Left ventricle myocardium inferior (tissue), 1 donor: ENCODE data around the gene ACBD4. TPM values are rescaled to one million over a fixed set of nuclear protein-coding genes. Genes with fewer than 3 reads are reported as not detected.
A peak's percentile ranks its signal among the peaks of the same experiment; 100 is the strongest.

ENCODE experiments used
- DNase-seq: peaks from one replicate; pipeline ENCODE4 v3.0.0-alpha.2; 2020
- H3K27ac ChIP-seq: fragments of 200-600 bp; replicated peaks from 2 replicates; pipeline ENCODE4 v1.8.0; 2021
- H3K27me3 ChIP-seq: fragments of 200-600 bp; 2 replicates; pipeline ENCODE4 v1.8.0; 2021; ENCODE audit warnings: low read depth
- H3K36me3 ChIP-seq: fragments of 200-600 bp; 2 replicates; pipeline ENCODE4 v1.8.0; 2021
- H3K4me1 ChIP-seq: fragments of 200-600 bp; 2 replicates; pipeline ENCODE4 v1.8.0; 2021
- H3K4me3 ChIP-seq: fragments of 200-600 bp; 2 replicates; pipeline ENCODE4 v1.8.0; 2021; ENCODE audit warnings: mild to moderate bottlenecking, moderate library complexity
- H3K9me3 ChIP-seq: fragments of 200-600 bp; replicated peaks from 2 replicates; pipeline ENCODE4 v1.8.0; 2021
- intact Hi-C: fragments of 100-400 bp; cut with micrococcal nuclease; formaldehyde crosslinking; loops from one replicate; pipeline ENCODE4 v1.11.0; 2022
- total RNA-seq: library from RNA; stranded (reverse); fragmentation: NEBNext Ultra II Directional; extraction: Animal tissue kit (Norgen Biotek cat#: 25700); gene quantifications from one replicate; pipeline ENCODE4 v1.2.1, GENCODE V29; 2021
- TF ChIP-seq, protein P1 (sequence below): fragments of 200-600 bp; IDR thresholded peaks from 2 replicates; pipeline ENCODE4 v1.8.0; 2021; ENCODE audit warnings: antibody characterized with exemption, mild to moderate bottlenecking, borderline replicate concordance
- donor health status: DM: no; HTN: yes; CAD: no; lungs with severe emphysema.

Gene ACBD4
- total RNA-seq, 1 donor from 2014 or later, result 6.4 TPM

DNA sequence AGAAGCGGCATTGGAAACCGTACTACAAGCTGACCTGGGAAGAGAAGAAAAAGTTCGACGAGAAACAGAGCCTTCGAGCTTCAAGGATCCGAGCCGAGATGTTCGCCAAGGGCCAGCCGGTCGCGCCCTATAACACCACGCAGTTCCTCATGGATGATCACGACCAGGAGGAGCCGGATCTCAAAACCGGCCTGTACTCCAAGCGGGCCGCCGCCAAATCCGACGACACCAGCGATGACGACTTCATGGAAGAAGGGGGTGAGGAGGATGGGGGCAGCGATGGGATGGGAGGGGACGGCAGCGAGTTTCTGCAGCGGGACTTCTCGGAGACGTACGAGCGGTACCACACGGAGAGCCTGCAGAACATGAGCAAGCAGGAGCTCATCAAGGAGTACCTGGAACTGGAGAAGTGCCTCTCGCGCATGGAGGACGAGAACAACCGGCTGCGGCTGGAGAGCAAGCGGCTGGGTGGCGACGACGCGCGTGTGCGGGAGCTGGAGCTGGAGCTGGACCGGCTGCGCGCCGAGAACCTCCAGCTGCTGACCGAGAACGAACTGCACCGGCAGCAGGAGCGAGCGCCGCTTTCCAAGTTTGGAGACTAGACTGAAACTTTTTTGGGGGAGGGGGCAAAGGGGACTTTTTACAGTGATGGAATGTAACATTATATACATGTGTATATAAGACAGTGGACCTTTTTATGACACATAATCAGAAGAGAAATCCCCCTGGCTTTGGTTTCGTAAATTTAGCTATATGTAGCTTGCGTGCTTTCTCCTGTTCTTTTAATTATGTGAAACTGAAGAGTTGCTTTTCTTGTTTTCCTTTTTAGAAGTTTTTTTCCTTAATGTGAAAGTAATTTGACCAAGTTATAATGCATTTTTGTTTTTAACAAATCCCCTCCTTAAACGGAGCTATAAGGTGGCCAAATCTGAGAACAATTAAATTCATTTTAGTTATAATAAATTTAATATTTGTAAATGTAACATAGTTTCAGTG, 14.5 kb downstream of the ACBD4 start:
- intact Hi-C loops, result no loop called here
- peak overlapping the region; percentile 96 for H3K27ac ChIP-seq
- H3K27me3 ChIP-seq, result no peaks in the 10 kb centered on the region
- TF ChIP-seq, protein P1, sequence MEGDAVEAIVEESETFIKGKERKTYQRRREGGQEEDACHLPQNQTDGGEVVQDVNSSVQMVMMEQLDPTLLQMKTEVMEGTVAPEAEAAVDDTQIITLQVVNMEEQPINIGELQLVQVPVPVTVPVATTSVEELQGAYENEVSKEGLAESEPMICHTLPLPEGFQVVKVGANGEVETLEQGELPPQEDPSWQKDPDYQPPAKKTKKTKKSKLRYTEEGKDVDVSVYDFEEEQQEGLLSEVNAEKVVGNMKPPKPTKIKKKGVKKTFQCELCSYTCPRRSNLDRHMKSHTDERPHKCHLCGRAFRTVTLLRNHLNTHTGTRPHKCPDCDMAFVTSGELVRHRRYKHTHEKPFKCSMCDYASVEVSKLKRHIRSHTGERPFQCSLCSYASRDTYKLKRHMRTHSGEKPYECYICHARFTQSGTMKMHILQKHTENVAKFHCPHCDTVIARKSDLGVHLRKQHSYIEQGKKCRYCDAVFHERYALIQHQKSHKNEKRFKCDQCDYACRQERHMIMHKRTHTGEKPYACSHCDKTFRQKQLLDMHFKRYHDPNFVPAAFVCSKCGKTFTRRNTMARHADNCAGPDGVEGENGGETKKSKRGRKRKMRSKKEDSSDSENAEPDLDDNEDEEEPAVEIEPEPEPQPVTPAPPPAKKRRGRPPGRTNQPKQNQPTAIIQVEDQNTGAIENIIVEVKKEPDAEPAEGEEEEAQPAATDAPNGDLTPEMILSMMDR, result no peak
- H3K9me3 ChIP-seq, result no peaks in the 10 kb centered on the region
- H3K36me3 ChIP-seq, result no peaks in the 10 kb centered on the region
- peak overlapping the region; percentile 87 for H3K4me3 ChIP-seq
- H3K4me1 ChIP-seq, result peaks cover 74% of the 10 kb centered on the region
- DNase-seq, result peak; percentile 71

DNA sequence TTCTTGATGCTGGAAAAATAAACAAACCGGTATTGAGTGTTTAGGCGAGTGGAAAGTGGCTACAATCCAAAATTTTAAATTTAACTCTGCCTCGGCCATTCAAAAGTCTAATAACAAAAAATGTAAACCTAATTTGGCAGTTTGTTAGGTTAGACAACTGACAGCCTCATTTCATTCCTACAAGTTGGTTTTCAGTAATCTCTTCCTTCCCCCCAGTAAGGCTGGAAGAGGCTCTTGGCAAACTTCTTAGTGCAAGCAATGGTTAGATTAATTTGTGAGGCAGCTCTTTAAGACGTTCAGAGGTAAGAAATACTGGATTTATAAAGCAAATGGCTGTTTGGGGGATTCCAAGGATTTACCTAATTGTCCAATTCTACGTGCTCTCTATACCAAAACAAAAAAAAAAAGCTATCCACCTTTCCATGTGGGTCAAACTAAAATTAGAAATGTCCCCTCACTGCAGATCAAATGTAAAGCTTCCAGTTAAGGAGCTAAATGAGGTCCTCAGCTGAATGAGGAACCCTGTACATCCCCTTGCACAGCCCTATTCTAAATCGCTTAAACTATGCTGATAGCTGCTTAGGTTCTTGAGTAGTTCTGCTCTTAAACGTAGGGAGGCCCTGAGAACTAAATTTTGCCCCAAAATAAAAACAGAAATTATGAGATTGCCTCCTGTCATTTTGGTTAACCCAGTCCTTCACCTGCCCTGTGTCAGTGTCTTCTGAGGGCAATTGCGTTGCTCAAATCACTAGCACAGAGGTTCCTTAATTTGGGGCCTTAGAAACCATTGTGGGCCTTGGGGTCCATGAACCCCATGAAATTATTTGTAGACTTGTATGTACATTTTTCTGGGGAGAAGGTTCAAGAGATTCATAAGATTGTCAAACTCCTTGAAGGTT, 15.7 kb downstream of the ACBD4 start:
- intact Hi-C loops, result no loop called here
- Histone ChIP-seq H3K36me3 (no peaks in the 10 kb centered on the region), H3K27ac (peak overlapping the region; percentile 96), H3K27me3 (no peaks in the 10 kb centered on the region), H3K4me1 (peaks cover 75% of the 10 kb centered on the region), H3K9me3 (no peaks in the 10 kb centered on the region), H3K4me3 (peak overlapping the region; percentile 87)
- TF ChIP-seq, protein P1, result no peak
- DNase-seq, result no peak

DNA sequence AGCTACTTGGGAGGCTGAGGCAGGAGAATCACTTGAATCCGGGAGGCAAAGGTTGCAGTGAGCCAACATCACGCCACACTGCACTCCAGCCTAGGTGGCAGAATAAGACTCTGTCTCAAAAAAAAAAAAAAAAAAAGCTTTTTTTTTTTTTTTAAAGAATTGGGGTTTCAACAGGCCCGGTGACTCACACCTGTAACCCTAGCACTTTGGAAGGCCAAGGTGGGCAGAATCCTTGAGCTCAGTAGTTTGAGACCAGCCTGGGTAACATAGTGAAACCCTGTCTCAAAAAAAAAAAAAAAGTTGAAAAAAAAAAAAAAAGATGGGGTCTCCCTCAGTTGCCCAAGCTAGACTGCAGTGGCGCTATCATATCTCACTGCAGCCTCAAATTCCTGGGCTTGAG, 19.5 kb downstream of the ACBD4 start:
- intact Hi-C loops, result no loop called here
- H3K27ac ChIP-seq, result peak overlapping the region; percentile 49

DNA sequence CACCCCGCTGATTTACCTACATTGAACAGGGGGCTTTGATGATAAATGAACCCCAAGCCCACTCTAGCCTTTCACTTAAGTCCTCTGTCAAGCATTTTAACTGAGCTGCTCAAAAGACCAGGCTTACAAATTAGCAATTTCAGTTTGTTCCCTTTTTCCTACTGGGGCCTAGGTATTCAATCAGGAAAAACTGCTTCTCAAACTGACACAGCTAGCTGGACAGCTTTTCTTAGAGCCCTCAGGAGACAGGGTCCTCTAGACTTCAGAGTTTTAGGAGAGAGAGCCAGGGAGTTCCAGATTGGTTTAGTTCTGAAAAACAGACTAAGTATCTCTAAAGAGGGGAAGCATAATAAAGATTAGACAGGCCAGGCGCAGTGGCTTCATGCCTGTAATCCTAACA, 20.0 kb downstream of the ACBD4 start:
- Histone ChIP-seq H3K27me3 (no peaks in the 10 kb centered on the region), H3K4me1 (peaks cover 83% of the 10 kb centered on the region), H3K36me3 (no peaks in the 10 kb centered on the region), H3K27ac (peak overlapping the region; percentile 49), H3K4me3 (no peak overlapping the region), H3K9me3 (no peaks in the 10 kb centered on the region)
- intact Hi-C loops, result no loop called here
- DNase-seq, result no peak
- TF ChIP-seq, protein P1, result no peak

More for the DNA sequence above, 19.5 kb downstream of the ACBD4 start:
- no peak for DNase-seq
- no peaks in the 10 kb centered on the region for H3K9me3 ChIP-seq
- no peaks in the 10 kb centered on the region for H3K36me3 ChIP-seq
- H3K4me1 ChIP-seq, result peaks cover 83% of the 10 kb centered on the region
- no peak overlapping the region for H3K4me3 ChIP-seq
- H3K27me3 ChIP-seq, result no peaks in the 10 kb centered on the region
- TF ChIP-seq, protein P1, result no peak

DNA sequence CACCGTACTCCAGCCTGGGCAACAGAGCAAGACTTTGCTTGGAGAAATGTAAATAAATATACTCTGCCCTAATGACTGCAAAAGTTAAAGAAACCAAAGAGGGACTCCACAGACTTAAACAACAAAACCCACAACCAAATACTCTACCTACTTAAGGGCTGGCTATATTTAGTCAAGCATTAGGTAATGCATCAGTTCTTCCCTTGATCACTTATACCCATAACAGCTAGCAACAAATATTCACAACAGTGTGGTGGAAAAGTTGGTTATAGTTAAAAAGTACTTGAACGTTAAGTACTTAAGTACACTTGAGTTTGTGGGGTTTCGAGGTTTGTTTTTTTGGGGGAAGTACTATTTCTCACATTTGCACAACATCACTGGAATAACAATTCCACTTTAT, 20.8 kb downstream of the ACBD4 start:
- TF ChIP-seq, protein P1, result no peak
- intact Hi-C loops, result no loop called here
- Histone ChIP-seq H3K27ac (peak overlapping the region; percentile 49), H3K27me3 (no peaks in the 10 kb centered on the region), H3K9me3 (no peaks in the 10 kb centered on the region), H3K4me1 (peaks cover 83% of the 10 kb centered on the region), H3K36me3 (no peaks in the 10 kb centered on the region), H3K4me3 (no peak overlapping the region)
- DNase-seq, result no peak
